GM19438 (cell line): ENCODE data around the gene IPO7.
A peak's percentile ranks its signal among the peaks of the same experiment; 100 is the strongest.
"Not testable (repeated sequence)": the region's sequence is repeated elsewhere in the genome, so short reads cannot be mapped to it uniquely, and the experiment has no call there.

Source experiments
- ATAC-seq: cut with Tn5 transposase; IDR thresholded peaks from one replicate; pipeline ENCODE4 v1.9.1; 2021; ENCODE audit warnings: low read depth; ENCODE audit not compliant: unreplicated experiment

The IPO7 gene

GRCh38 chr11:9397746-9398680 lies 13.6 kb downstream of the IPO7 start:
- no peak for ATAC-seq

DNA sequence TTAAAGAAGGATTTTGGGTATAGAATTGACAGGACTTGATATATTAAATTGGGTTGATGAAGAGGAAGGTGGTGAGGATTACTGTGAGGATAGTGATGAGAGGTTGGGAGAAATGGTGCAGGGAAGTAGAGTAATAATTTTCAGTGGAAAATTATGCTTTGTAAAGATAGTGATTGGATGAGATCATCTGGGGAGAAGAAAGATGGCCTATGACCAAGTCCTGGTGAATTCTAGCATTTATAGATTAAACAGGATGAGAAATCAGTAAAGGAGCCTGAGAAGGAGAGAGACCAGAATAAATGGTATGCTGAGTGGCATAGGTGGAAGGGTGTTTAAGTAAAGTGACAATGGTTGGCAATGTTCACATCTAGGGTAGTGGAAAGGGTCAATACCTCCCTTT lies 15.0 kb downstream of the IPO7 start:
- ATAC-seq: no peak

GRCh38 chr11:9401884-9402283 lies 17.4 kb downstream of the IPO7 start:
- ATAC-seq: not testable (repeated sequence)

DNA sequence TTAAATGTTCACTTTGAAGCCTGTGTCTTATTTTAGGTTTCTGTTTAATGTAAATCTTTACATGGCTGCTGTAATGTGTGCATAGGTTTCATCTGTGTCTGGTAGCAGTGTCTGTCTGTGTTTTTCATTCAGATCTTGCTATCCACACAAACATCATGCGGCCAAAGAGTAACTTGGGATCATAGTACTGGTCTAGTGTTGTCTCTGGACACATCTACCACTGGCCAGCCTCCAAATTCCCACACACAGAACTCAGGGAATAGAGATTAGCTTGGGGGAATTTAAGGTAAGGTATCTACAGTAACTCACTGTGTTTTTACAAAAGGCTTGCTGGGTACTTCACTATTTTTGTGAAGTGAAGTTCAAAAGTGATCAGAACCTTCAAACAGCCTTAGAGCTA lies 44.3 kb downstream of the IPO7 start:
- no peak for ATAC-seq

GRCh38 chr11:9438611-9439010 lies 54.2 kb downstream of the IPO7 start:
- no peak for ATAC-seq

DNA sequence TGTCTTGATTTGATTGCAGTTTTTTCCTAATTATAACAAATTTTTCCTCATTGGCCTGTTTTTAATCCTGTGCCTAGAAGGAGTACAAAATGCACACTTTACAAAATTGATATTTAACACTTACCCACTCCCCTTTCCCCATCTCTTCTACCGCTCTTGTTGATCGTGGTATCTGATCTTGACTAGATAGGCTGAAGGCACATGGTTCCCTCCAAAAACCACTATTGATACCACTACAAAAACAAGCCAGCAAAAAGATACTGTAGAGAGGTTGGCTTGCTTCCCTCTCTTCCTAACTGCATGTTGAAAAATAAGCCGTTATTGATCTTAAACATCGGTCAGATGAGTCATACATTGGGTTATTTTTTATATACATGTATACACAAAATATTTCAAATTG lies 61.8 kb downstream of the IPO7 start:
- ATAC-seq: no peak

DNA sequence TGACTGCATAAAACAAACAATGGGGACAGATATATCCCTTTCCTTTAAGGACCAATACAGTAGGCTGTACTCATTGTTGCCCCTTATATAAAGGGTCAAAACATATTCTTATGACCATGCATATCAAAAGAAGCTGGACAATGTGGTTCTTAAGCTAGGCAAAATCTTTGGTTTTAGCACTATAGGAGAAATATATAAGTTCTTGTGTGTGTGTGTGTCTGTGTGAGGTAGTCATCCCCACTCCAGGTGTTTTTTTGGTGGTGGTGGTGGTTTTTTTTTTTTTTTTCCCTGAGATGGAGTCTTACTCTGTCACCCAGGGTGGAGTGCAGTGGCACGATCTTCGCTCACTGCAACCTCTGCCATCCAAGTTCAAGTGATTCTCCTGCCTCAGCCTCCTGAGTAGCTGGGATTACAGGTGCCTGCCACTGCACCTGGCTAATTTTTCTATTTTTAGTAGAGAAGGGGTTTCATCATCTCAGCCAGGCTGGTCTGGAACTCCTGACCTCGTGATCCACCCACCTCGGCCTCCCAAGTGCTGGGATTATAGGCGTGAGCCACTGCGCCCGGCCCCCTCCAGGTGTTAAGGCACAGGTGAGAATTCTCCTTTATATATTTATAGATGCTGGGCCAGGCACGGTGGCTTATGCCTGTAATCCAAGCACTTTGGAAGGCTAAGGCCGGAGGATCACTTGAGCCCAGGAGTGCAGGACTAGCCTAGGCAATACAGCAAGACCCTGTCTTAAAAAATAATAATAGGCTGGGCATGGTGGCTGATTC lies 64.3 kb downstream of the IPO7 start:
- ATAC-seq: no peak

GRCh38 chr11:9452023-9452422 lies 67.6 kb downstream of the IPO7 start:
- not testable (repeated sequence) for ATAC-seq

- no peak for ATAC-seq
These were observed 71.3 kb downstream of the IPO7 start for GRCh38 chr11:9455722-9456121.

DNA sequence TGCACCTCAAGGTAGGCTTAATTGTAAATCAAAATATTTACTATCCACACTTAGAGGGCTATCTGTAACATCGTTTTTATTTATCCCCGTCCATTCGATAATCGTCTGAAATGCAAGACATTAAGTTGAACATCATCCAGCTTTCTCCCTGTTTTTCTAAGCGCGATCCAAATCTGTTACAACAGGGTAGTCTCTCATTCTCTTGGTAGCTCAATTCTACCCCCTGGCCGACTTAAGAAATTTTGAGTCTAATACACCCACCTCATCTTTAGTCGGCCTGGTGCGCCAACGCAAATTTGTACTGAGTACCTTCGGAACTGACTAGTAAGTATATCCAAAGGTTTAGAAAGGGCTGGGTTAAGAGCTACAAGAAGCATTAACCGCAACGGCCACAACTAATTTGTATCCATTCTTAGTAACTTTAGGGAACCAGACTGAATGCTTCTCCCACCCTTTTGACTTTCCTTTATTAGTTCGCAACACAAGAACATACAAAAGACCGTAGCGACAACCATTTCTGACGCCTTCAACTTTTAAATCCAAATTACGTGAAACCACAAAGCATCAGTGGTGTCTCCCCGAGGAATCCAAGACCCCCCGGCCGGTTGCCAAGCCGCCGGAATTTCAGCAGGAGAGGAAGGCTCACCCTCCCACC lies 75.3 kb downstream of the IPO7 start:
- no peak for ATAC-seq

GRCh38 chr11:9460322-9461062 lies 76.0 kb downstream of the IPO7 start, which contains the start of gene ZNF143:
Gene ZNF143, plus strand, starts transcription at chr11:9461012. Its CDS starts 10,297 bp downstream, at chr11:9471309.
- ATAC-seq: peak; percentile 84

GRCh38 chr11:9461063-9461759 lies 76.8 kb downstream of the IPO7 start:
- ATAC-seq: peak; percentile 48

- ATAC-seq: no peak
These were observed 77.3 kb downstream of the IPO7 start for GRCh38 chr11:9461760-9462134.

GRCh38 chr11:9462172-9462799 lies 77.8 kb downstream of the IPO7 start:
- no peak for ATAC-seq

- no peak for ATAC-seq
These were observed 78.5 kb downstream of the IPO7 start for GRCh38 chr11:9462806-9463537.

DNA sequence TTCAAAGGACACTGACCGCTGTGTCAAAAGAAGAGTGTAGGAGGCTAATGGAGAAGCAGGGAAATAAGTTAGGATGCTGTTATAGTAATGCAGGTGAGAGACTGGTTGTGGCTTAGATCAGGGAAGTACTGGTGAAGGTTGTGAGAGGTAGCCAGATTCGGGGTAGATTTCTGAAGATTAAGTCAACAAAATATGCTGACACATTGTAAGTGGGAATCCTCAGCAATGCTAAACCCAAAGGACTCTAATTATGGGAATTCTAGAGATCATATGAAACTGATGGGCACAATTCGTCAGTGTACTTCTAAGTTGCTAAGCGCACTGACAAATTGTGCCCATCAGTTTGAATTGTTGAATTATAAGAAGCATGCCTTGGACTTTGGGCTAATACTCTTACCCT lies 86.3 kb downstream of the IPO7 start:
- no peak for ATAC-seq

GRCh38 chr11:9473408-9473807 lies 89.0 kb downstream of the IPO7 start:
- no peak for ATAC-seq

DNA sequence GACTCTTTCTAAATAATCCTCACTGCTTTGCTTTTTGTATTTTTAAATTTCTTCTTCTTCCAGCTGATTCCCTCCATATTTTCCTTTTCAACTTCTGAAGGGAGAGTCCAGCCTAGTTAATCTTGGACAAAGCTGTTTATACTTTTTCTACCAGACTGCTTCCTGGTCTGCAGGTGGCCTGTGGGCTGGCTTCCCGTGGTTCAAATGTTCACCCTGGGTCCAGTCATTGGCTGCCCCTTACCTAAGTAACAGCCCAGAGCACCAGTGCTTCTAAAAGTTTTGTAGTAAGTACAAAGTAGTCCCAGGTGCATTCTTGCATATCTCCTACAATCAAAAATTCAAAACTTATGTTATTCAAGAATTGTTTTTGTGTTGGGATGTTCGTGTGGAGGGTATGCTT lies 95.4 kb downstream of the IPO7 start:
- no peak for ATAC-seq
